SH-SY5Y (cell line): Measurements from ENCODE around the gene PIK3AP1.

Experiments used
- GATA2 ChIP-seq: IDR thresholded peaks from 2 replicates; pipeline ENCODE4 v1.6.1; 2011; ENCODE audit warnings: mild to moderate bottlenecking, low read depth, low read length
- GATA3 ChIP-seq: IDR thresholded peaks from 2 replicates; pipeline ENCODE4 v1.6.1; 2011; ENCODE audit warnings: low read depth, mild to moderate bottlenecking, low read length, moderate library complexity

DNA sequence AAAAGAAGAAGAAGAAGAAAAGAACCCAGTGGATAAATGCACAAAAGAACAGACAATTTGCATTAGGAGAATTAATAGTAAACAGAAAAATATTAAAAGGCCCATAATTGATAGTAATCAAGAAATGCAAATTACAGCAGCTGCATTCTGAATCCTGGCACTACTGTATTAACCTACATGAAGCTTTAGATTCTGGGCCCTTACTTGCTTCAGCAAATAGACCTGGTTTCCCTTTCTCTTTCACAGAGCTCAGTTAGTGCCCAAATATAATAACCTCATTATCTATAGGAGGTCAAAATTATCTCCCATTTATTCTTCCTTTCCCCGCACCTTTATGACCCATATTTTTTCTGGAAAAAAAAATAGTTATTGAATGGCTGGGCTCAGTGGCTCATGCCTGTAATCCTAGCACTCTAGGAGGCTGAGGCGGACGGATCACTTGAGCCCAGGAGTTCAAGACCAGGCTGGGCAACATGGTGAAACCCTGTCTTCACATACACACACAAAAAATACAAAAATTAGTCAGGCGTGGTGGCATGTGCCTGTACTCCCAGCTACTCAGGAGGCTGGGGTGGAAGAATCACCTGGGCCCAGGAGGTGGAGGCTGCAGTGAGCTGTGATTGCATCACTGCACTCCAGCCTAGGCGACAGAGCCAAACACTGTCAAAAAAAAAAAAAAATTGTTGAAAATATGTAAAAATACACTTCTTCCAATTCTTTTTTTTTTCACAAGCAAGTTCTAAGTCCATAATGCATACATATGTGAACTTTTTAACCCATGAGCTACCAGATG lies 36.0 kb upstream of the PIK3AP1 start:
- TF ChIP-seq GATA3 = no peak
- TF ChIP-seq GATA2 = no peak
